NOMO-1 treated with dmso at 0.1 percent for 144 hours (cell line): Measurements from ENCODE around the gene KIZ.

ENCODE experiments used
- DNase-seq: peaks from one replicate; lab custom pipeline; 2025; ENCODE audit not compliant: unreplicated experiment; lab: John Stamatoyannopoulos, UW

The KIZ gene

GRCh38 chr20:21104921-21105320 lies 21.0 kb upstream of the KIZ start:
- DNase-seq = no peak

DNA sequence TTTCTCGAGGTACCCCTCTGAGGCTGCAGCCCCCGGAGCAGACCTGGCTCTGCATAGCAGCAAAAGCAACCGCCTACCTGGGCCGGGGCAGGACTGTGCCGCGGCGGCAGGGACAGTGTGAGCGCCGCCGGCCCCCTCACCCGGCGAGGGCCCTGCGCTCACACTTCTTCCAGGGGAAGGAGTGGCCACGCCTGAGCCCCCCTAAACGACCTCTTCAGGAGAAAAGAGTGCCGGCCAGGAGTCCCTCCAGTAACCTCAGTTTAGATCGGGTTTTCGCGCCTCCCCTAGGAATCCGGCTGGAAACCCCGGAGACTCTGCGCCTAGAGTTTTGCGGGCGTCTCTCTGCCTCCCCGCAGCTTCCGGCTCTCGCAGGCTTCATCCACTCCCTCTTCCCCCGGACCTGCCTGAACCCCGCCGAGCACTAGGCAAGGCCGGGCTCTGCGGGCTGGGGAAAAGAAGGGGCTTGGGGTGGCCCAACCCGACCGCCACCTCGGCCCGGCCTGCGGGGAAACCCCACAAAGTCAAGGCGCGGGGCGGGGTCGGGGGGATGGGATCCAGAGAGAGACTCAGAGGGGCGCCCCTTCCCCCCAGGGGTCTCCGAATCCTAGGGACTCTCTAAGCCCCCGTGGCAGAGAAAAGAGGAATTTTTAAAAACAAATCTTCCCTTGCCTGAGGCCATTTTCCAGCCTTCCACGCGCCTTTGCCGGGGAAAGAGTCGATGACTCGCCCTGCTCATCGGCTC lies 20.3 kb upstream of the KIZ start:
- DNase-seq = no peak

GRCh38 chr20:21106171-21107017 lies 19.5 kb upstream of the KIZ start, which contains the start of gene LINC00237:
Gene LINC00237 (minus strand): TSS chr20:21106358.
- no peak for DNase-seq

DNA sequence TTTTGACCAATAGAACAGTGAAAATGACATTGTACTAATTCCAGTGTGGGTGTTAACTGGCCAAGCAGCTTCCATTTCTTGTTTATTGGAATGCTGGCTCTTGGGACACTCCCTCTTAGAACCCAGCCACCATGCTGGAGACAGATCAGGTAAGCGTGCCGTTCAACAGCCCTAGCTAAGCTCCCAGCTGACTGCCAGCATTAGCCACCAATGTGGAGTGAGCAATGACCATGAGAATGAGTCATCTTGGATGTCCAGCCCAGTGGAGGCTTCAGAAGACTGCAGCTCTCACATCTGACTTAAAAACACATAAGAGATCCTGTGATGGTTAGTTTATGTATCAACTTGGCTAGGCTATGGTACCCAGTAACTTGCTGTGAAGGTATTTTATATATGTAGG lies 16.7 kb upstream of the KIZ start:
- DNase-seq = no peak

DNA sequence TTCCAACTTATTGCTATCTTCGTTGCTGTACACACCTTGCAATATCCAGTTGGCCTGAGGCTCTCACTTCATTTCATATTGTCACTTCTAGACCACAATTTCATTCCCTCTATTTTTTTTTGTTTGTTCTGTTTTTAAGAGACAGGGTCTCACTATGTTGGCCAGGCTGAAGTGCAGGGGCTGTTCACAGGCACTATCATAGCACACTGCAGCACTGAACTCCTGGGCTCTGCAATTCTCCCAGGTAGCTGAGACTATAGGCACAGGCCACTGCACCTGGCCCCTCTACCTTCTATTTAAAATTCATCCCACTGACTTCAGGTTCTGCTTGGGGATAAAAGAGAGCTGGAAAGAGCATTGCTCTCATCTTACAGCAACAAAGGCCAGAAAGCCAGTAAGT lies 15.1 kb upstream of the KIZ start:
- no peak for DNase-seq

DNA sequence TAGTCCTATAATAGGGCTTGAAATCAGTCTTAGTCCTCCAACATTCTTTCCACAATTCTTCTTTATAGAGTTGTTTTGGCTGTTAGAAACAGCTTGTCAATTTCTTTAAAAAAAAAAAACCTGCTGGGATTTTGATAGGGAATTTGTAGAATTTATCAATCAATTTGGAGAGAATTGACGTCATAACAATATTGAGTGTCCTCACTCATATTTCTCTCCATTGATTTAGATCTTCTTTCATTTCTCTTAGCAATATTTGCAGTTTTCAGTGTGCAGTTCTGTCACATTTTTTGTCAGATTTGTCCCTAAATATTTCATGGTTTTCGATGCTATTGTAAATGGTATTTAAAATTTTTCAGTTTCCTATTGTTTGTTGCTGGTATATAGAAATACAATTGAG lies 14.5 kb upstream of the KIZ start:
- no peak for DNase-seq

DNA sequence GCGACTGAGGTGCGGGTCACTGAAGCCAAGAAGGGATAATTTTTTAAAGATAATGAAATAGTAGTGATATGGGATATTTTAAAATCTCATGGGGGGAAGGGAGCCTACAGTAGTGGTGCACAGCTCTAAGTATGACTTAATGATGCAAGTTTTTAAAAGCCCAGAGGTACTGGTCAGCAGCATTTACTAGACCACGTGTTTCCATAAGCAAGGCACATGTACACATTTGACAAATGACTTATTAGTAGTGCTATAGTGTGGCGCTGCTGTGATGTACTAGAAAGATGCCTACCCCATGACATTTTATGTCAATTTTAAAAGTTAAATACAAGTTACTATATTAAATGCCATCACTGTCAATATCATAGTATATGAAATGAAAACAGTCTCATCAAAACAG lies 12.2 kb upstream of the KIZ start:
- no peak for DNase-seq

DNA sequence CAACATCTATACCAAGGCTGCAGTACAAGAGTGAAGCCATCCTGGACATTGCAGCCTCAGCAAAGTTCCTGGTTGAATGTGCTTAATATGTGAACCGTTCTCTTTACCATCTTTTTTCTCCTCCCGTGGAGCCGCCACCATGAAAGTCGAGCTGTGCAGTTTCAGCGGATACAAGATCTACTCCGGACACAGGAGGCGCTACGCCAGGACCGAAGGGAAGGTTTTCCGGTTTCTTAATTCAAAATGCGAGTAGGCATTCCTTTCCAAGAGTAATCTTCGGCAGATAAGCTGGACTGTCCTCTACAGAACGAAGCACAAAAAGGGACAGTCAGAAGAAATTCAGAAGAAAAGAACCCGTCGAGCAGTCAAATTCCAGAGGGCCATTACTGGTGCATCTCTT lies 11.3 kb upstream of the KIZ start:
- no peak for DNase-seq

- no peak for DNase-seq
Observed at GRCh38 chr20:21117521-21117920, 8.4 kb upstream of the KIZ start.

- no peak for DNase-seq
Observed at GRCh38 chr20:21118138-21118537, 7.7 kb upstream of the KIZ start.

DNA sequence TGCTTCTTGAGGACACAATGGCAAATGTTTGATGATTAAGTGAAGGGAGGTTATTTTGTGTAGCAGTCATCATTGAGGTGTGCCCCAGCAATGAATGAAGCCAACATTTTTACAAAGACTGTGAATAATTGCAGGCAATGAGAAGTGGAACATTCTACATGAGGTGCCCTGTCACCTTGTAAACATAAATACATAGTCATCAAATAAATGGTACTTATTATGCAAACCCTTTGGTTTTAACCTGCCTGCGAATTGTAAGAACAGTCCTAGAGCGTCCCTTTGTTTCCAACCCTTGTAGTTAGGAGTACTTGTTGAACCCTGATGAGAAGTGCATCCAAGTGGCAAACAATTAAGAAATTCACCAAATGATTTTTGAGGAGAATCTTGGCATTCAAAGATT lies 7.1 kb upstream of the KIZ start:
- no peak for DNase-seq

DNA sequence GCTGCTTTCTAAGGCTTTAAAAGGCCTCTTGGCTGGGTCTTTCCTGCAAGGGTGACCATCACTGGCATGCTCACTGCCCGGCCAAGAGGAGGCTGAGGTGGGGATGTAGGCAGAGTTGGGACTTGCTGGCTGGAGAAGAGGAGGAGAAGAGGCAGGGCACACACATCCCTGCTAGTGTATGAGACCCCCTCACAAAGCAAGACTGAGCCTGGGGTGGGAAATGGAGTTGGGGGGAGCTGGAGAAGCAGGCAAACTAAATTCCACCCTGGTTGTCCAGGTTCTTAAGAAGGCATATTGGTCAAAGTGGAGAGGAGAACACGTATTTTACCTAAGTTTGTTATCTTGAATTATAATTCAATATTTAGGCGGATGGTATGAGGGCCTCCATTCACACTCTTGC lies 1.7 kb upstream of the KIZ start:
- no peak for DNase-seq

DNA sequence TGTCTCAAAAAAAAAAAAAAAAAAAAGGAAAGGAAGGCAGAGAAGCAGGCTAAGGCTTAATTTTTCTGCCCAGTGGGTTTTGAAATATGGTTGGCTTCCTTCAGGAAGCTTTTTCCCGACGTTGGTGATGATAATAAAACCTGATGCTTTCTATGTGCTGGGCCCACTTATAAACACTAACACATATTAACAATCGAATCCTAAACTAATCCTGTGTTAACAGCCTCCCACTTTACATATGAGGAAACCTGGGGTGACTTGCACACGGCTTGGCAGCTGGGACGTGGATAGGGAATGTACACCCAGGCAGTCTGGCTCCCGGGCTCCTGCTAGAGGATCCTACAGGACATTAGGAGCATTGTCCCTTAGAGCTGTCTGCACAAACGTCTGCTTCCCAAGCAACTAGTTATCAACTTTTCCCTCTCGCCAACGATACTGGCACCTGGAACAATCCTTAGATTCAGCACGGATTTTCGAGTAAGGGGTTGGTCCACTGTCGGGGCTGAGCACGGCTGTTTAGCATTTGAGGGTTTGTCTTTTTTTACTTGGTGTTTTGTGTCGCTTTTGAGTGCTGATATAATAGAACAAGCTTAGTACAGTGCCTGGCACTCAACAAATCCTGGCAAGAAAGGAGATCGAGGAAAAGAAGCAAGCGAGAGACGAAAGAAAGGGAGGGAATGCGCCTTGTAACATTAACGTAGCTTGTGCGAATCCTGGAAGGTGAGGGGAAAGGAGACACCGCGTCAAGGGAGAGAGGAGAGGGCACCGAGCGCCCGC lies 622 bp upstream of the KIZ start:
- DNase-seq = no peak

- DNase-seq = no peak
Observed at GRCh38 chr20:21126581-21126870, 644 bp downstream of the KIZ start.

GRCh38 chr20:21127201-21127981 lies 1.5 kb downstream of the KIZ start:
- no peak for DNase-seq

GRCh38 chr20:21129861-21130260 lies 4.0 kb downstream of the KIZ start:
- DNase-seq = no peak

DNA sequence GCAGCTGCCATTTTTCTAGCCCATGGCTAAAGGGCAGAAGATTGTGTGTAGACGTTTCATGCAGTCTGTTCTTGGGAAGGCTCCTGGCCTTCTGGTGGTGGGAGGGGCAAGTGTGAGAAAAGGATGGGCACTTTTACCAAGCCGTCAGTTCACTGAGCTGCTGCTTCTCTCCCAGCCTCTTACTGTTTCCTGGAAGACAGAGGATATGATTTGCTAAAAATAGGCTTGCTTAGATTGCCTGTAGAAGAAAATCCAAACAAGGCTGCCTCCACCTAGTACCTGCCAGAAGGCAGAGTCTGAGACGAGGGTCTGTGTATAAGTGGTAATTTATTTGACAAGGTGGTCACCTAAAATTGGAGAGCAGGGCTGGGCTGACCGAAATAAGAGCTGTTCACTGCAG lies 7.5 kb downstream of the KIZ start:
- no peak for DNase-seq

DNA sequence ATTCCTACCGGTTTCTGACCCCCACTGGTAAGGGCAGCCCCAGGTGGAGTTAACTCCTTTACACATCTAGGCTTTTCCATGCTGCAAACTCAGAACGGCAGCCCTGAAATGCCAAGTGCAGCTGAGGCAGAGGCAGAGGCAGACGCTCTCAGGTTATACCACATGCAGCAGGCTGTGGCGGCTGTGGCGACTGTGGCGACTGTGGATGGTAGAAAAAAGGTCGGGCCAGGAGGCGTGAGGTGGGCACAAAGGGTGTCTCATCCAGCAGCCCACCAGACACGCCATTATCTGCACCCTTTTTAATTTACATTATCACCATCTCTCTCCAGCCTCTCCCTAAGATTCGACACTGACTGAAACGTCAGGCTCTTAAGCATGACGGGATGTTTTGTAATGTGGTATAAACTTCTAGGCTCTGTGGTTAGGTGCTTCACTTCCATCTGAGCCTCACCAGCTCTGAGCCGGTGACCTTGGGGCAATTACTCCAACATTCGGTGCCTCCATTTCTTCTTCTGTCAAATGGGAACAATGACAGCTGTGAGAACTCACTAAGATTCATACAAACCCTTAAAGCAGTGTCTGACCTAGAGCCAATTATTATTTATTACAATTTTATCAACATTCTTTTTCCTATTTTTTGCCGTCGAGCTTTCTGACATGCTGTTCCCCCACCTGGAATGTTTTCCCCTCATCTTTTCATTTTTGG lies 8.2 kb downstream of the KIZ start:
- no peak for DNase-seq

DNA sequence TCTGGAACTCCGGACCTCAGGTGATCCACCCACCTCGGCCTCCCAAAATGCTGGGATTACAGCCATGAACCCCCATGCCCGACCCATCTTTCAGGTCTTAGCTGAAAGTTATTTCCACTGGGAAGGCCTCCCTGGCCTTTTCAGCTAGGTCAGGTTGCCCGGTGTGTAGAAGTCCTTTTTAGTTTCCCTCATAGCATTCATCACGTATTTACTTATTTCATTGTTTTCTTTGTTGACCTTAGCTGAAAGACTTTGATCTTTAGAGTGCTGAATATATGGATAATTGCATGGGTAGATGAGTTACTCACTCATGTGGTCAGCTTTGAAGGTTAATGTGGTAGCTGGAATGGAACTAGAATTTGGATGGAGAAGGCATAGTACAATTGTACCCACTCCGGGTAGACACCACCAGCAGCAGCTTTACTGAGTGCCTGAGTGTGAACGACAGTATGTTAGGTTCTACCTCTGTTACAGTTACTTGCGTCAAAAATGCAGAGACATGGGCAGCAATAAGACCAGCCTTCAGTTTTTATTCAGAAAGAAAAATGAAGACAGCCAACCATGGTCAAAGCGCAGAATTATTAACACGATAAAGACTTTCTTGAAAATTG lies 9.1 kb downstream of the KIZ start:
- DNase-seq = no peak
